Astrocyte (in vitro differentiated cells and primary cell): ENCODE measurements around the gene IFITM2. TPM values are rescaled to one million over a fixed set of nuclear protein-coding genes. Genes with fewer than 3 reads are reported as not detected.

Experiments used
- DNase-seq: peaks from one replicate; pipeline ENCODE4 v3.0.0-alpha.2; 2010; ENCODE audit warnings: low read depth
- FAIRE-seq: peaks from 2 replicates; lab custom pipeline; 2011; peaks lifted over from hg19 to GRCh38; lab: Jason Lieb, UNC
- H2AFZ ChIP-seq: 2 replicates; pipeline ENCODE4 v1.6.0; 2012; ENCODE audit warnings: low read depth, low read length, inconsistent platforms
- H3K27ac ChIP-seq: 2 replicates; pipeline ENCODE4 v1.5.1; 2011; ENCODE audit warnings: low read depth, low read length, inconsistent platforms
- H3K27me3 ChIP-seq: 2 replicates; pipeline ENCODE4 v1.6.0; 2011; ENCODE audit warnings: low read length, inconsistent platforms; ENCODE audit not compliant: insufficient read depth
- H3K36me3 ChIP-seq: 2 replicates; pipeline ENCODE4 v1.5.1; 2011; ENCODE audit warnings: low read length, inconsistent platforms; ENCODE audit not compliant: insufficient read depth
- H3K4me1 ChIP-seq: 2 replicates; pipeline ENCODE4 v1.5.1; 2011; ENCODE audit warnings: low read length, inconsistent platforms; ENCODE audit not compliant: insufficient read depth
- H3K4me2 ChIP-seq: 2 replicates; pipeline ENCODE4 v1.6.0; 2012; ENCODE audit warnings: low read length, inconsistent platforms
- H3K4me3 ChIP-seq: 2 replicates; pipeline ENCODE4 v1.5.1; 2011; ENCODE audit warnings: low read depth, mild to moderate bottlenecking, low read length, inconsistent platforms; ENCODE audit not compliant: insufficient read depth
- H3K79me2 ChIP-seq: 2 replicates; pipeline ENCODE4 v1.6.0; 2012; ENCODE audit warnings: mild to moderate bottlenecking, low read length, inconsistent platforms; ENCODE audit not compliant: insufficient read depth
- H3K9ac ChIP-seq: 2 replicates; pipeline ENCODE4 v1.6.0; 2012; ENCODE audit warnings: mild to moderate bottlenecking, low read length, inconsistent platforms
- H3K9me3 ChIP-seq: 2 replicates; pipeline ENCODE4 v1.5.1; 2012; ENCODE audit warnings: low read depth, mild to moderate bottlenecking, low read length, inconsistent platforms; ENCODE audit not compliant: insufficient read depth
- H4K20me1 ChIP-seq: 2 replicates; pipeline ENCODE4 v1.6.0; 2012; ENCODE audit warnings: low read length, inconsistent platforms; ENCODE audit not compliant: insufficient read depth
- H3K27ac Mint-ChIP-seq: one replicate; pipeline ENCODE4 v1.8.0; 2021; ENCODE audit warnings: mild to moderate bottlenecking, mixed read lengths; ENCODE audit not compliant: unreplicated experiment
- H3K27me3 Mint-ChIP-seq: one replicate; pipeline ENCODE4 v1.8.0; 2021; ENCODE audit warnings: low read depth, mixed read lengths; ENCODE audit not compliant: unreplicated experiment
- H3K36me3 Mint-ChIP-seq: one replicate; pipeline ENCODE4 v1.8.0; 2021; ENCODE audit warnings: low read depth, mixed read lengths; ENCODE audit not compliant: unreplicated experiment
- H3K4me1 Mint-ChIP-seq: one replicate; pipeline ENCODE4 v1.8.0; 2021; ENCODE audit warnings: low read depth, mixed read lengths; ENCODE audit not compliant: unreplicated experiment
- H3K4me3 Mint-ChIP-seq: one replicate; pipeline ENCODE4 v1.8.0; 2021; ENCODE audit warnings: mild to moderate bottlenecking, moderate library complexity, mixed read lengths; ENCODE audit not compliant: unreplicated experiment
- H3K9me3 Mint-ChIP-seq: one replicate; pipeline ENCODE4 v1.8.0; 2021; ENCODE audit warnings: mild to moderate bottlenecking, mixed read lengths; ENCODE audit not compliant: unreplicated experiment
- CTCF ChIP-seq: IDR thresholded peaks from 2 replicates; pipeline ENCODE4 v1.5.1; 2011; ENCODE audit warnings: low read depth, mild to moderate bottlenecking, inconsistent platforms, low read length, moderate library complexity; ENCODE audit not compliant: insufficient read depth
- EZH2 ChIP-seq: IDR thresholded peaks from 2 replicates; pipeline ENCODE4 v1.6.1; 2012; ENCODE audit warnings: mild to moderate bottlenecking, low read length, inconsistent platforms; ENCODE audit not compliant: insufficient read depth
- total RNA-seq: library from RNA; stranded (reverse); gene quantifications from 2 replicates; pipeline ENCODE4 v1.2.1, GENCODE V29; 2021

The IFITM2 gene
- total RNA-seq, 1 donor from 2014 or later = 474 TPM

- Mint-ChIP-seq H3K36me3 (peaks cover 4% of the 10 kb centered on the region), H3K4me3 (no peak overlapping the region), H3K27ac (no peak overlapping the region), H3K27me3 (peaks cover 9% of the 10 kb centered on the region), H3K4me1 (peaks cover 3% of the 10 kb centered on the region), H3K9me3 (no peaks in the 10 kb centered on the region)
- Histone ChIP-seq H3K4me3 (no peak overlapping the region), H3K9ac (no peak overlapping the region), H4K20me1 (no peaks in the 10 kb centered on the region), H3K27me3 (peaks cover 1% of the 10 kb centered on the region), H3K27ac (no peak overlapping the region), H3K4me2 (no peak overlapping the region), H3K79me2 (no peaks in the 10 kb centered on the region), H2AFZ (no peak overlapping the region), H3K4me1 (peaks cover 2% of the 10 kb centered on the region), H3K9me3 (no peaks in the 10 kb centered on the region), H3K36me3 (no peaks in the 10 kb centered on the region)
- no peak for FAIRE-seq
- no peak for TF ChIP-seq EZH2
- TF ChIP-seq CTCF = no peak
- DNase-seq = no peak
Observed at GRCh38 chr11:293271-293851, 14.3 kb upstream of the IFITM2 start.

- Histone ChIP-seq H2AFZ (no peak overlapping the region), H3K36me3 (no peaks in the 10 kb centered on the region), H3K27ac (no peak overlapping the region), H4K20me1 (no peaks in the 10 kb centered on the region), H3K4me1 (no peaks in the 10 kb centered on the region), H3K9me3 (no peaks in the 10 kb centered on the region), H3K9ac (no peak overlapping the region), H3K4me2 (no peak overlapping the region), H3K4me3 (no peak overlapping the region), H3K27me3 (no peaks in the 10 kb centered on the region), H3K79me2 (no peaks in the 10 kb centered on the region)
- DNase-seq (no peak), FAIRE-seq (no peak)
- Mint-ChIP-seq H3K4me1 (peaks cover 3% of the 10 kb centered on the region), H3K27me3 (peaks cover 9% of the 10 kb centered on the region), H3K27ac (no peak overlapping the region), H3K4me3 (no peak overlapping the region), H3K9me3 (no peaks in the 10 kb centered on the region), H3K36me3 (peaks cover 4% of the 10 kb centered on the region)
- no peak for TF ChIP-seq CTCF
- no peak for TF ChIP-seq EZH2
Observed at GRCh38 chr11:293852-294661, 13.6 kb upstream of the IFITM2 start.

- no peak overlapping the region for H3K4me3 Mint-ChIP-seq
- DNase-seq = no peak
Observed at GRCh38 chr11:294780-295179, 12.8 kb upstream of the IFITM2 start.

More at GRCh38 chr11:294780-295179, 12.8 kb upstream of the IFITM2 start:
- Histone ChIP-seq H3K9ac (no peak overlapping the region), H3K4me2 (no peak overlapping the region), H3K9me3 (no peaks in the 10 kb centered on the region), H3K4me3 (no peak overlapping the region), H3K27me3 (no peaks in the 10 kb centered on the region), H3K79me2 (no peaks in the 10 kb centered on the region), H3K4me1 (no peaks in the 10 kb centered on the region), H4K20me1 (no peaks in the 10 kb centered on the region), H2AFZ (no peak overlapping the region), H3K27ac (no peak overlapping the region), H3K36me3 (no peaks in the 10 kb centered on the region)
- H3K27ac Mint-ChIP-seq = no peak overlapping the region
- FAIRE-seq = no peak
- TF ChIP-seq CTCF (no peak), EZH2 (no peak)
- H3K27me3 Mint-ChIP-seq = peaks cover 9% of the 10 kb centered on the region
- H3K9me3 Mint-ChIP-seq = no peaks in the 10 kb centered on the region
- peaks cover 3% of the 10 kb centered on the region for H3K4me1 Mint-ChIP-seq
- H3K36me3 Mint-ChIP-seq = peaks cover 4% of the 10 kb centered on the region
